ENCODE data around the gene LSM14A.

GRCh38 chr19:34259367-34260095 is 87.2 kb downstream of the LSM14A start:
- TF ChIP-seq CTCF (IDR thresholded peaks at IDR 0.05) (no peak), POLR2A (IDR thresholded peaks at IDR 0.05) (no peak)

All from lower leg skin (tissue), 3 donors.